ENCODE results near the gene CHRM5.

CHRM5 gene

DNA sequence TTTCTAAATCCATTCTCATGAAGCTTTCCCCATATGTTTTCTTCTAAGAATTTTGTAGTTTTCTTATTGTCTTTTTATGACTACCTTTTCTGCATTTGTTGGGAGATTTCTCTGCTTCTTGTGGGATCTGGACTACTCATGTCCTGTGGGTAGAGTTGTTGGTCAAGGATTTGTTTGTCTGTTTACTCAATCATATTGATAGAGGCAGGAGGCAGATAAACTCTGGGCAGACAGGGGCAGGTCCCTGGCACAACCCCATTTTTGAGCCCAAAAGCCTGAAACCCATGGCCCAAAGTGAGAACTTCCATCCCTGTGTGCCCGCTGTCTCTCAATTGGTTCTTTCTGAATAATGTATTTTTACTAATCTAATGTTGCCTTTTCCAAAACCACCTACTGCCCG, 145.9 kb downstream of the CHRM5 start:
- no peak for TF ChIP-seq CTCF (IDR thresholded peaks at IDR 0.05; ENCODE audit: low read depth, low read length, missing control alignments)
- in situ Hi-C loops (cut with HindIII; ENCODE audit: low sequenced_read_pairs): no loop called here

GRCh38 chr15:34114739-34115138, 146.4 kb downstream of the CHRM5 start:
- no peak for TF ChIP-seq CTCF (IDR thresholded peaks at IDR 0.05; ENCODE audit: low read depth, low read length, missing control alignments)
- no peak overlapping the region for H3K4me3 ChIP-seq (ENCODE audit: low read depth, low read length)
- DNase-seq (ENCODE audit: low read depth): no peak
- in situ Hi-C loops (cut with HindIII; ENCODE audit: low sequenced_read_pairs): no loop called here

More for the DNA sequence above, 145.9 kb downstream of the CHRM5 start:
- no peak for DNase-seq (ENCODE audit: low read depth)
- no peak overlapping the region for H3K4me3 ChIP-seq (ENCODE audit: low read depth, low read length)

DNA sequence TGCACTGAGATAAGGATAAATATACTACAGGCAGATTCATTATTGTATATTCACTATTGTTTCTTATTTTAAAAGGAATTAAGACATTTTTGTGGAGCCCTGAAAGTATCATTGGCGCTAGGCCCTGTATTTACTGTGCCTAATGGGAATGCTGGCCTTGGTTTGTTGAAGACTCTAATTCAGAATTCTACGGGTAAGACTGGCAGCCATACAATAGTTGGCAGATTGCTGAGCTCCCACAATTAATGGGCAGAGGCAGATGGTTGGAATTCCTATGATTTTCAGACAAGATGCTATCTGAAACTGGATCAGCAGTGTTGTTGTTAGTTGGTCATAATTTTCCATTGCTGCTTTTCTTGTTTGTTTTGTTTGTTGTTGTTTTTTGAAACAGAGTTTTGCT, 148.3 kb downstream of the CHRM5 start:
- no peak overlapping the region for H3K4me3 ChIP-seq (ENCODE audit: low read depth, low read length)
- in situ Hi-C loops (cut with HindIII; ENCODE audit: low sequenced_read_pairs): no loop called here
- no peak for TF ChIP-seq CTCF (IDR thresholded peaks at IDR 0.05; ENCODE audit: low read depth, low read length, missing control alignments)
- no peak for DNase-seq (ENCODE audit: low read depth)
